Brain microvascular endothelial cell (primary cell): ENCODE results near the gene RDM1.

Source experiments
- DNase-seq: peaks from one replicate; pipeline ENCODE4 v3.0.0-alpha.2; 2020
- H3K27ac ChIP-seq: fragments of 250-450 bp; sonication (Bioruptor Pico); 2 replicates; pipeline ENCODE4 v1.5.1; 2020; ENCODE audit warnings: mild to moderate bottlenecking, moderate library complexity
- H3K27me3 ChIP-seq: fragments of 250-450 bp; sonication (Bioruptor Pico); replicated peaks from 2 replicates; pipeline ENCODE4 v1.5.1; 2020; ENCODE audit warnings: mild to moderate bottlenecking
- H3K36me3 ChIP-seq: fragments of 250-450 bp; sonication (Bioruptor Pico); replicated peaks from 2 replicates; pipeline ENCODE4 v1.5.1; 2020; ENCODE audit warnings: mild to moderate bottlenecking
- H3K4me3 ChIP-seq: 2 replicates; pipeline ENCODE4 v1.5.1; 2011; ENCODE audit warnings: low read depth, mild to moderate bottlenecking, control low read depth, low read length, moderate library complexity
- CTCF ChIP-seq: IDR thresholded peaks from 2 replicates; pipeline ENCODE4 v1.5.1; 2011; ENCODE audit warnings: low read depth, mild to moderate bottlenecking, moderate library complexity, low read length, control low read depth, inconsistent platforms; ENCODE audit errors: missing control alignments
- in situ Hi-C: cut with HindIII; loops from 2 replicates; pipeline ENCODE4 v1.10.0; 2017; ENCODE audit warnings: low sequenced_read_pairs, low pct_ligation_motif_present

The RDM1 gene

DNA sequence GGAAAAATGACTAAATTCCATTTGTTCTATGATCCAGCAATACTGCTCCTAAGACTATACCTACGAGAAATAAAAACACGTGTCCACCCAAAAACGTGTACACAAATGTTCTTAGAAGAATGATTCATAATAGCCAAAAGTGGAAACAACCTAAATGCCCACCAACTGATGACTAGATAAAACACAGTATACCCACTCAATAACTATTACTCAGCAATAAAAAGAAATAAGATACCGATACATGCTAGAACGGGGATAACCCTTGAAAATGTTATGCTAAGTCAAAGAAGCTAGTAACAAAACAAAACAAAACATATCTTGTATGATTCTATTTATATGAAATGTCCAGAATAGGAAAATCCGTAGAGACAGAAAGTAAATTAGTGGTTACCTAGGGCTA, 33.1 kb upstream of the RDM1 start:
- no peak overlapping the region for H3K27ac ChIP-seq
- no peak for TF ChIP-seq CTCF
- no peak for DNase-seq
- H3K36me3 ChIP-seq = no peaks in the 10 kb centered on the region
- no peaks in the 10 kb centered on the region for H3K27me3 ChIP-seq
- in situ Hi-C loops = no loop called here
- no peak overlapping the region for H3K4me3 ChIP-seq

DNA sequence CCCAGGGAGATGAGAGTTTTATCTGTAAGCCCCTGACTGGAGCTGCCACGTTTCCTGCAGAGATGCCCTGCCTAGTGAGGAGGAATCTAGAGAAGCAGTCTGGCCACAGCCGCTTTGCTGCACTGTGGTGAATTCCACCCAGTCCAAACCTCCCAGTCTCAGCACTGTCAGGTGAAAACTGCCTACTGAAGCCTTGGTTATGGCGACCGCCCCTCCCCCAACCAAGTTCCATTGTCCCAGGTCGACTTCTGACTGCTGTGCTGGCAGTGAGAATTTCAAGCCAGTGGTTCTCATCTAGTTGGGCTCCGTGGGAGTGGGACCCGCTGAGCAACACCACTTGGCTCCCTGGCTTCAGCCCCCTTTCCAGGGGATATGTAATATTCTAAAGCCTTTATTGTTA, 23.1 kb upstream of the RDM1 start:
- no peak for TF ChIP-seq CTCF
- H3K36me3 ChIP-seq = no peaks in the 10 kb centered on the region
- DNase-seq = no peak
- H3K4me3 ChIP-seq = no peak overlapping the region
- in situ Hi-C loops = no loop called here
- no peak overlapping the region for H3K27ac ChIP-seq
- H3K27me3 ChIP-seq = no peaks in the 10 kb centered on the region

DNA sequence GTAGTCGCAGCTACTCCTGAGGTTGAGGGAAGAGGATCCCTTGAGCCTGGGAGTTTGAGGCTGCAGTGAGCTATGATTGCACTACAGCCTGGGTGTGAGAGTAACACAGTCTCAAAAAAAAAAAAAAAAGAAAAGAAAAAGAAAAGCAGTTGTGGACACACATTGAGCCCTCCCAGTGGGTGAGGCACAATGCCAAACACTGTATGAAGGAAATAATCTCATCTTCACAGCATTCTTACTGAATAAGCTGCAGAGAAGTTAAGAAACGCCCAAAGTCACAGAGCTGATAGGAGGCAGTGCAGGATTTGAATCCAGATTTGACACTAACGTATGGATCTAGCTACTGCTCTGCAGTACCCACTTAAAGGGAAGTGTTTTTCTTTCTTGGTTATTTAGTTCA, 18.8 kb upstream of the RDM1 start:
- in situ Hi-C loops = no loop called here
- no peaks in the 10 kb centered on the region for H3K27me3 ChIP-seq
- H3K27ac ChIP-seq = no peak overlapping the region
- TF ChIP-seq CTCF = no peak
- H3K4me3 ChIP-seq = no peak overlapping the region
- no peaks in the 10 kb centered on the region for H3K36me3 ChIP-seq
- no peak for DNase-seq

DNA sequence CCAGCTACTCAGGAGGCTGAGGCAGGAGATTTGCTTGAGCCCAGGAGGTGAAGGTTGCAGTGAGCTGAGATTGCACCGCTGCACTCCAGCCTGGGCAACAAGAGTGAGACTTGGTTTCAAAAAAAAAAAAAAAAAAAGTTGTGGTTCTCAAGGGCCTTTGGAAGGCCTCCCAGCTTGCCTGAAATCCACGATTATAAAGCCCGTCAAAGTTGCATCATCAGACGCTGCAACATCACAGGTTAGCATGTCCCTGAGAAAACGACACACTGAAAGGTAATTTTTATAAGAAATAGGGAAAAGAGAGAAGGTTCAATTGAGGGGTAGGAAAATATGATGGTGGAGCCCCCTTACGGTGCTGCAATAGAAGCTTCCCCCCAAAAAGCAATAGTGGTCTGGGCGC, 17.5 kb upstream of the RDM1 start:
- H3K36me3 ChIP-seq = no peaks in the 10 kb centered on the region
- no peak overlapping the region for H3K27ac ChIP-seq
- no peak overlapping the region for H3K4me3 ChIP-seq
- DNase-seq = no peak
- H3K27me3 ChIP-seq = no peaks in the 10 kb centered on the region
- no peak for TF ChIP-seq CTCF
- in situ Hi-C loops = no loop called here

GRCh38 chr17:35947156-35947585, 16.6 kb upstream of the RDM1 start:
- Histone ChIP-seq H3K27me3 (no peaks in the 10 kb centered on the region), H3K27ac (no peak overlapping the region), H3K4me3 (no peak overlapping the region), H3K36me3 (no peaks in the 10 kb centered on the region)
- in situ Hi-C loops = no loop called here
- DNase-seq = peak; percentile 32
- TF ChIP-seq CTCF = peak; percentile 83

- H3K27ac ChIP-seq = no peak overlapping the region
Observed at GRCh38 chr17:35944151-35944550, 13.6 kb upstream of the RDM1 start.

More at GRCh38 chr17:35944151-35944550, 13.6 kb upstream of the RDM1 start:
- no peak for TF ChIP-seq CTCF
- H3K36me3 ChIP-seq = no peaks in the 10 kb centered on the region
- H3K4me3 ChIP-seq = no peak overlapping the region
- peak; percentile 20 for DNase-seq
- no peaks in the 10 kb centered on the region for H3K27me3 ChIP-seq
- in situ Hi-C loops = no loop called here
